Esophagus (tissue), 2 donors: Measurements from ENCODE around the gene RRP1. TPM values are rescaled to one million over a fixed set of nuclear protein-coding genes. Genes with fewer than 3 reads are reported as not detected.

Experiments used
- H3K27ac ChIP-seq, 2 donors: one replicate each; pipeline ENCODE4 v1.5.1; 2013; ENCODE audit warnings: low read depth in 2 of 2, mild to moderate bottlenecking in 2 of 2, inconsistent platforms in 1 of 2, low read length in 1 of 2, moderate library complexity in 1 of 2
- H3K27me3 ChIP-seq, 2 donors: one replicate each; pipeline ENCODE4 v1.6.1; 2013; ENCODE audit warnings: low read length in 2 of 2, control low read depth in 1 of 2, mild to moderate bottlenecking in 1 of 2; ENCODE audit not compliant: insufficient read depth in 2 of 2, control insufficient read depth in 1 of 2
- H3K36me3 ChIP-seq, 2 donors: one replicate each; pipeline ENCODE4 v1.6.1; 2013; ENCODE audit warnings: low read length in 1 of 2; ENCODE audit not compliant: control insufficient read depth in 2 of 2, insufficient read depth in 2 of 2
- H3K4me1 ChIP-seq, 2 donors: one replicate each; pipeline ENCODE4 v1.6.1; 2013; ENCODE audit warnings: low read length in 1 of 2; ENCODE audit not compliant: control insufficient read depth in 2 of 2, insufficient read depth in 2 of 2
- H3K4me3 ChIP-seq, 2 donors: one replicate each; pipeline ENCODE4 v1.5.1; 2013; ENCODE audit warnings: low read length in 2 of 2, mild to moderate bottlenecking in 2 of 2, low read depth in 1 of 2, moderate library complexity in 1 of 2
- H3K9me3 ChIP-seq, 2 donors: one replicate each; pipeline ENCODE4 v1.6.1; 2013; ENCODE audit warnings: mild to moderate bottlenecking in 2 of 2, low read depth in 1 of 2, low read length in 1 of 2, moderate library complexity in 1 of 2; ENCODE audit not compliant: control insufficient read depth in 2 of 2, insufficient read depth in 1 of 2
- WGBS, 2 donors: extraction: QIAGEN DNeasy Blood & Tissue Kit; methylation state at CpG; one replicate each; pipeline ENCODE4 v1.1.7; 2013; 5-methylcytosine and 5-hydroxymethylcytosine counted together
- polyA plus RNA-seq, 2 donors: library from polyadenylated mRNA; stranded (reverse); fragments of 200-250 nt; gene quantifications; one replicate each; pipeline ENCODE4 v1.2.3, GENCODE V29; 2013
- donor health status: healthy with polysubstance abuse.
- donor health status: Bipolar disorder and iron deficiency.

Gene RRP1
- polyA plus RNA-seq, 2 donors, result 21.0 to 22.5 TPM

DNA sequence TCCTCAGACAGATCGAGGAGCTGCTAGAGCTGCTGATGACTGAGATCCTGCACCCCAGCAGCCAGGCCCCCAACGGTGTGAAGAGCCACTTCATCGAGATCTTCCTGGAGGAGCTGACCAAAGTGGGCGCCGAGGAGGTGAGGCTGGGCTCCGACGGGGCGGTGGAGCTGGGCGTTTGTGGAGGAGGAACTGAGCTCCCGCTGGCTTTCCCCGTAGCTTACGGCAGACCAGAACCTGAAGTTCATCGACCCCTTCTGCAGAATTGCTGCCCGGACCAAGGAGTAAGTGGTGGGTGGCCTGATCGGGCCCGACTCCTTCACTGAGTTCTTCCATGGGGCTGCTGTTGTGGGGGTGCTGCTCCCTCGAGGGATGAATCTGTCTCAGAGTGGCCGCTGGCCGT, 8.0 kb downstream of the RRP1 start:
- peaks cover 26 to 80% of the 10 kb centered on the region in 2 donors for H3K36me3 ChIP-seq

DNA sequence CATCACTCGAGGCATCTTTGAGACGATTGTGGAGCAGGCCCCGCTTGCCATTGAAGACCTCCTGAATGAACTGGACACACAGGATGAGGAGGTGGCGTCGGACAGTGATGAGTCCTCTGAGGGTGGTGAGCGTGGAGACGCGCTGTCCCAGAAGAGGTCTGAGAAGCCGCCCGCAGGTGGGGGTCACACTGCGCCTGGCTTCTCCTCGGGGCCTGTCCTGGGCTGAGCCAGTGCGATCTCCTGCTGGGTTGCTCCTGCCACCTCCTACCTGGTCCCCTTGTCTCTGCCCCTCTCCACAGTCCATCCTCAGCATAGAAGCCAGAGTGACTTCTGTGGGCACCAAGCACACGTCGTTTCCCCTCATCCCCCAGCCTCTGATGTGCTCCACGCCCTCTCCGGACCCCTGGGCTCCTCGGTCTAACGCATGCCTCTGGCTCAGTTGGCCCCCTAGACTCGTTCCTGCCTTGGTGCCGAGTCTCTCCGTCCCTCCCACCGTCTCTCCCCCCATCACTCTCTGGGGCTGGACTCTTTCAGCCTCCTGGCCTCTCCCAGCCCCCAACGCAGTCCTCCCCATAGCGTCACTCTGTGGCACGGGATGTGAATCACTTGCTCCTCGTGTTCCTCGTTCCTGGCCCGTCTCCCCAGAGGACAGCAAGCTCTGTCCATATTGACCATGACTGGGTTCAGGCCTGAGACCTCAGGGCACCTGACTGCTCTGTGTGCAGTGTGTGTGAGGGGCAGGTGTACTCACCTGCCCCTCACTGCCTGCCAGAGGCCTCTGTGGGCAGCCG, 8.7 kb downstream of the RRP1 start:
- H3K27me3 ChIP-seq, result no peaks in the 10 kb centered on the region
- H3K4me3 ChIP-seq, result no peak overlapping the region
- WGBS, 2 donors, result 88 to 90% methylated on average over 30 of the region's 30 CpGs
- no peaks in the 10 kb centered on the region for H3K9me3 ChIP-seq
- H3K36me3 ChIP-seq, result peaks cover 25 to 83% of the 10 kb centered on the region in 2 donors
- H3K27ac ChIP-seq, result no peak overlapping the region
- no peaks in the 10 kb centered on the region for H3K4me1 ChIP-seq

More for the DNA sequence above, 8.0 kb downstream of the RRP1 start:
- Histone ChIP-seq H3K4me3 (no peak overlapping the region), H3K4me1 (no peaks in the 10 kb centered on the region), H3K27ac (no peak overlapping the region), H3K9me3 (no peaks in the 10 kb centered on the region), H3K27me3 (no peaks in the 10 kb centered on the region)
- 92 to 94% methylated on average over 19 of the region's 19 CpGs for WGBS, 2 donors

DNA sequence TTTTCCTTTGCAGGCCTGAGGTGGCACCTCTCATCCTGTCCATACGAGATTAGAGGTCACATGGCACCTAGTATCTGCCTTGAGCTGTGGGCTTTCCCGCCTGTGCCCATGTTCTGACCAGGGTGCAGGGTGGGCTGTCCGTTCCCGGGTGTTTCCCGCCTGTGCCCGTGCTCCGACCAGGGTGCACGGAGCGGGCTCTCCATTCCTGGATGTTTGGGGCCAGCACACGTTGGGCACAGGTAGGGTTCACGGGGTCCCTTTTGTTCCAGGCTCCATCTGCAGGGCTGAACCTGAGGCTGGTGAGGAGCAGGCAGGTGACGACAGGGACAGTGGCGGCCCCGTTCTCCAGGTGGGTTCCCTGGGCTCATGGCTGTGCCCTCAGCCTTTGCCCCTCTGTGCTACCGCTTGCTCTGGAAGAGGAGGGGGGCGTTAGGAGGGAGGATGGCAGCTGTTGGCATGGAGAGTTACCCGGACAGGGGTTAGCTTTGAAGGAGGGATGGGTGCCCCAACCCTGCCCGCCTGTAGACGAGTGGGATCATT, 10.0 kb downstream of the RRP1 start:
- H3K4me3 ChIP-seq, result no peak overlapping the region
- H3K36me3 ChIP-seq, result peaks cover 20 to 80% of the 10 kb centered on the region in 2 donors
- H3K27me3 ChIP-seq, result no peaks in the 10 kb centered on the region
- H3K27ac ChIP-seq, result no peak overlapping the region
- no peaks in the 10 kb centered on the region for H3K9me3 ChIP-seq
- H3K4me1 ChIP-seq, result no peaks in the 10 kb centered on the region
- 93 to 95% methylated on average over 19 of the region's 19 CpGs for WGBS, 2 donors

DNA sequence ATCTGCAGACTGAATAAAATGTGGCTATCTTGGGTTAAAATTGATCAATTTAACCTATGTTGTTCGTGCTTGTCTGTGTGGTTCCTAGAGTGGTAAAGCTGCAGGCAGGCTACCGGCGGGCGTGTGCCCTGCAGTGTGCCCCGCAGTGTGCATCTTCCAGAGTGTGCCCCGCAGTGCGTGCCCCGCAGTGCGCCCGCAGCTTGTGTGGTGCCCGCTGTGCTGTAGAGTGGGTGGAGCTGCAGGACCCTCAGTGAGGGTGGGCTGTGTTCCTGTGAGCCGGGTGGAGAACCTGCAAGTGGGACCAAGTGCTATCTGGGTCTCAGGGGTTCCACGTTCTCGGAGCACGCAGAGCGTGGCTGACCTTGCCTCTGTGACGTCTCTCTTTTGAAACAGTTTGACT, 10.7 kb downstream of the RRP1 start:
- WGBS, 2 donors, result 94 to 95% methylated on average over 17 of the region's 17 CpGs

DNA sequence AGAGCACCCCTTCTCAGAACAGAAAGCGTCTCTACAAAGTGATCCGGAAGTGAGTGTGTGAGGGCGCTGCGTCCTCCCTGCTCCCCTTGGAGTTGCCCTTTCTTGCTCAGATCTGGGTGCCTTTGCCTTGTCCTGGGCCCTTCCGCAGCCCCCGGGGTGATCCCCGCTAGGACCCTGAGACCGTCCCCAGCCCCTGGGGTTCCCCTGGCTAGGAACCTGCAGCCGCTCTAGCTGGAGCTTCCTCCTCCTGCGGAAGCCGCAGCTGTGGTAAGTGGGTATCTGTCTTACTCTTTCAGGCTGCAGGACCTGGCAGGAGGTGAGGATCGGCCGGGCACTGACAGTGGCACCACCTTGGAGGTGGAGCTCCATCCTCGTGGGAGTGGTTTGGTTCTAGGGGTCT, 11.2 kb downstream of the RRP1 start:
- WGBS, 2 donors, result 93 to 94% methylated on average over 14 of the region's 14 CpGs
- no peaks in the 10 kb centered on the region for H3K27me3 ChIP-seq
- no peaks in the 10 kb centered on the region for H3K9me3 ChIP-seq
- H3K36me3 ChIP-seq, result peaks cover 20 to 77% of the 10 kb centered on the region in 2 donors
- H3K4me1 ChIP-seq, result no peaks in the 10 kb centered on the region
- H3K4me3 ChIP-seq, result no peak overlapping the region
- no peak overlapping the region for H3K27ac ChIP-seq

More for the DNA sequence above, 10.7 kb downstream of the RRP1 start:
- Histone ChIP-seq H3K4me3 (no peak overlapping the region), H3K36me3 (peaks cover 20 to 77% of the 10 kb centered on the region in 2 donors), H3K9me3 (no peaks in the 10 kb centered on the region), H3K4me1 (no peaks in the 10 kb centered on the region), H3K27ac (no peak overlapping the region), H3K27me3 (no peaks in the 10 kb centered on the region)

DNA sequence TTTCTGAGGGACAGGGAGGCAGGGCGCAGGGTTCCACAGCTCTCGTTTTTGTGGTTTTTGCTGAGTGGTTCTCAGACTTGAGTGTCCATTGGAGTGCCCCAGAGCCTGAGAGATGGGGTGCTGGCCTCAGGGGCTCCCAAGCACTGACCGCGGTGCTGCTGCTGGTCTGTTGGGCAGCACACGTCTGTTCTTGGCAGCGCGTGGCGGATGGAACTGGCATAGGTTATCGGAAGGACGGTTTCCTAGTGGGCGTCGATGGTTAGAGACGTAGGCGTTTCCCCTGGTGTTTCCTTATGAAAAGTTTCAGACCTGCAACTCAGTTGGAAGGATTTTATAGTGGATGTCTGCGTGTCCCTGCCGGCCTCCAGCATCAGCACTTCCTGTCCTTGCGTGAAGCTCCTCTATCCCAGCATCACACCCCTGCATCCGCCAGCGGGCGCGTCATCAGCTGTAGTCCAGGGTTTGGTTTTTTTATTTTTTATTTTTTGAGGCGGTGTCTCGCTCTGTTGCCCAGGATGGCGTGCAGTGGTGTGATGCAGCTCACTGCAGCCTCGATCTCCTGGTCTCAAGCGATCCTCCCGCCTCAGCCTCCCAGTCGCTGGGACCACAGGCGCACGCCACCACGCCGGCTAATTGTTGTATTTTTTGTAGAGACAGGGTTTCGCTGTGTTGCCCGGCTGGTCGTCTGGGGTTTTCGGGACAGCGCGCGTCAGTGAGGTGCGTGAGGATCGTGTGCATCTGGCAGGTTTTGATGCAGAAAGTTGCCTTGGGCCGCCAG, 11.8 kb downstream of the RRP1 start:
- Histone ChIP-seq H3K36me3 (peaks cover 20 to 82% of the 10 kb centered on the region in 2 donors), H3K4me3 (no peak overlapping the region), H3K4me1 (no peaks in the 10 kb centered on the region), H3K27me3 (no peaks in the 10 kb centered on the region), H3K9me3 (no peaks in the 10 kb centered on the region), H3K27ac (no peak overlapping the region)
- WGBS, 2 donors, result 93 to 95% methylated on average over 42 of the region's 42 CpGs

DNA sequence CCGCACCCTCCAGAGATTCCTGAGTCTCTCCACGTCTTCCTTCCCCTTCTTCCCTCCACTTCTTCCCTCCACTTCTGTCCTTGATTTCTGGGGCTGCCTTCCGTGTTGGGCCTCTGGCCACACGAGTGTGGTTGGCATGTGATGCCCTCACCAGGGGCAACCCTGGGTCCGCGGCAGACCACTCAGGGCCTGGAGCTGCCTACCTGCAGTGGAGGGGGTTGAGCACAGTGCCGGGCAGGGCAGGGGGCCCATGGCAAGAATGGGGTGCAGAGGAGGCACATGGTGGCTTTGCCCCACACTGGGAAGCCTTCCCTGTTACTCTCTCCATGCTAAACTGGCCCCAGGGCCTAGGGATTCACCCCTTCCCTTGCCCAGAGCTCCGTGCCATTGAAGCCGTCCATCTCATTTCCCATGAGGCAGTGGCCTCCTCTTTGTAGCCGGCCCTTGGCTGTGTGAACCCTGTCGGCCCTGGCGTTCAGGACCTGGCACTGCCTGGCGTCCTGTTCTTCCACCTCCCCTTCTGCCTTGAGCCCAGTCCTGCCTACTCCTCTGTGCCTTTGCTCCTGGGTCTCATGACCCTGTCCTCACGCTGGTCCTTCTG, 13.4 kb downstream of the RRP1 start:
- H3K4me3 ChIP-seq, result no peak overlapping the region
- no peak overlapping the region for H3K27ac ChIP-seq
- no peaks in the 10 kb centered on the region for H3K9me3 ChIP-seq
- H3K4me1 ChIP-seq, result no peaks in the 10 kb centered on the region
- peaks cover 17 to 66% of the 10 kb centered on the region in 2 donors for H3K36me3 ChIP-seq
- H3K27me3 ChIP-seq, result no peaks in the 10 kb centered on the region
- WGBS, 2 donors, result 81 to 84% methylated on average over 14 of the region's 14 CpGs

DNA sequence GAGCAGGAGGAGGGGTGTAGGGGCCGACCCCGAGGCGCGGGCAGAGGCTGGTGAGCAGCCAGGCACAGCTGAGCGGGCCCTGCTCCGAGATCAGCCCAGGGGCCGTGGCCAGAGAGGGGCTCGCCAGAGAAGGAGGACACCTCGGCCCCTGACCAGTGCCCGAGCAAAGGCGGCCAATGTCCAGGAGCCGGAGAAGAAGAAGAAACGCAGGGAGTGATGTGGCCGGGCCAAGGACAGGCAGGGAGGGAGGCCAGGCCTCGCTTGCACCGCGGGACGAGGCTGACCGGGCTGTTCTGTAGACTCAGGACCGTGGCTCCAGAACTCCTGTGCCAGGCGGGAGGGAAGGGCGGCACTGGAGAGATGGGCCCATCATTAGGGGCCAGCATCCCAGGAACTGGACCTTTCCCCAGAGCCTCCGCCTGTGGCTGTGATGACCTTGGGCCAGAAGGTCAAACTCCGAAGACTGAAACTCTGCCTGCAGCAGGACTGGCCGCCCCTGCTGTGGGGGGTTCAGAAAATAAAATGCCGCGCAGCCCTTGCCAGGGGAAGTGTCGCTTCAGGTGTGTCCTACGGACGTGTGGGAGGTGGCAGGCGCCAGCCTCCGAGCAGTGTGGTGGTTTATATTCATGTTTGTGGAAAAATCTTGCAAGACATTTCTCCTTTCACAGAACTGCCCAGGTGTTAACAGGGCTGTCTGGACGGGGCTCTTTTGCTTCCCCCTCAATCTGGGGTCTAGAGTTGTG, 14.4 kb downstream of the RRP1 start:
- Histone ChIP-seq H3K36me3 (peaks cover 11 to 57% of the 10 kb centered on the region in 2 donors), H3K9me3 (no peaks in the 10 kb centered on the region), H3K4me3 (no peak overlapping the region), H3K27ac (no peak overlapping the region), H3K4me1 (peaks cover 0 to under 1% of the 10 kb centered on the region in 2 donors), H3K27me3 (no peaks in the 10 kb centered on the region)
- WGBS, 2 donors, result 88 to 91% methylated on average over 32 to 33 of the region's 33 CpGs

DNA sequence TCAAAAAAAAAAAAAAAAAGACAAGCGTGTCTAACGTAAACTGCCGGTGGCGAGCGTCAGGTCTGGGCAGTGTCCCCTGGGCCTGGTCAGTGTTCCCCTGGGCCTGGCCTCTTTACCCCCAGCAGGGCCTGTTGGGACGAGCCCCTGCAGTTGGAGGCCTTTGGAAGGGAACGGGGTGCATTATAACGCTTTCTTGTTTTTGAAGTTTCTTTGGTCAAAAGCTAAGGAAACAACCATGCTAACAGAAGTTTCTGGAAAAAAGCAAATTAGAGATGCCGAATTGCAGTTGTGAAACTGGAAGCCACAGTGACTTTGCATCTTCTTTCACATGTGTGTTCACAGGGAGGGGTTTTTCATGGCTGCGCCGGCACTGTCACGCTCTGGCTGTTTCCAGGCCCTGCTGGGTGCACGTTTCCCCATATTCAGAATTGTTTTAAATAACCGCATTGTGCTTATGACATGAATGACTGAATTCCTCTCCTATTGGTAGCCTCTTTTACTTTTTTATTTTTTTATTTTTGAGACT, 16.0 kb downstream of the RRP1 start:
- 75 to 86% methylated on average over 14 of the region's 14 CpGs for WGBS, 2 donors
- peaks cover 4 to 46% of the 10 kb centered on the region in 2 donors for H3K36me3 ChIP-seq
- H3K9me3 ChIP-seq, result no peaks in the 10 kb centered on the region
- H3K27ac ChIP-seq, result no peak overlapping the region
- H3K27me3 ChIP-seq, result no peaks in the 10 kb centered on the region
- peaks cover 2 to 9% of the 10 kb centered on the region in 2 donors for H3K4me1 ChIP-seq
- H3K4me3 ChIP-seq, result no peak overlapping the region
